GM19463 (cell line): Measurements from ENCODE around the gene PRTN3.
"Not testable (repeated sequence)": the region's sequence is repeated elsewhere in the genome, so short reads cannot be mapped to it uniquely, and the experiment has no call there.

Source experiments
- ATAC-seq: cut with Tn5 transposase; IDR thresholded peaks from one replicate; pipeline ENCODE4 v1.9.1; 2021; ENCODE audit warnings: mild to moderate bottlenecking, moderate library complexity; ENCODE audit not compliant: unreplicated experiment

PRTN3 gene

GRCh38 chr19:815079-815774 is 25.6 kb upstream of the PRTN3 start:
- ATAC-seq: no peak

DNA sequence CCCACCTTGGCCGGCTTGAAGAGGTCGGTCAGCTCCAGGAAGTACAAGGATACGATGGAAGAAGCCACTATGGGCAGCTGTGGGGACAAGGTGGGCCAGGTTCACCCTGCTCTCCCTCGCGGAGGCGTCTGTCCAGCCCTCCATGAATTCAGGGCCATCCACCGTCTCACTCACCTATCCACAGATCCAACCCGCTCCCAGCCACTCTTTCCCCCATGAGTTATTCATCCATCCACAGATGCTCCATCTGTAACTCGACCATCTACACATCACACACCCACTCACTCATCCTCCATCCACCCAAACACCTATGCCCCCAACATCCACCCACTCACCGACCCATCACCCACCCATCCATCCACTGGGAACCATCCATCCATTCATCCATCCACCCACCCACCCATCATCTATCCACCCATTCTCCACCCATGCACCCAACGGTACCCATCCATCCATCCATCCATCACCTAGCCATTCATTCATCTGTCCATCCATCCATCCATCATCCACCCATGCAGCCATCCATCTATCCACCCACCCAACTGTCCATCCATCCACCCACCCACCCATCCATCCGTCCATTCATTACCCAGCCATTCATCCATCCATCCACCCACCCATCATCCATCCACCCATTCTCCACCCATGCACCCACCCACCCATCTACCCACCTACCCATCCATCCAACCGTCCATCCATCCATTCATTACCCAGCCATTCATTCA is 24.9 kb upstream of the PRTN3 start:
- no peak for ATAC-seq

DNA sequence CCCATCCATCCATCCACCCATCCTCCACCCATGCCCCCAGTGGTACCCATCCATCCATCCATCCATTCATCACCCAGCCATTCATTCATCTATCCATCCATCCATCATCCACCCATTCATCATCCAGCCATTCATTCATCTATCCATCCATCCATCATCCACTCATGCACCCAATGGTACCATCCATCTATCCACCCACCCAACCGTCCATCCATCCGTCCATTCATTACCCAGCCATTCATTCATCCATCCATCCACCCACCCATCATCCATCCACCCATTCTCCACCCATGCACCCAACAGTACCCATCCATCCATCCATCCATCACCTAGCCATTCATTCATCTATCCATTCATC is 24.3 kb upstream of the PRTN3 start:
- no peak for ATAC-seq

DNA sequence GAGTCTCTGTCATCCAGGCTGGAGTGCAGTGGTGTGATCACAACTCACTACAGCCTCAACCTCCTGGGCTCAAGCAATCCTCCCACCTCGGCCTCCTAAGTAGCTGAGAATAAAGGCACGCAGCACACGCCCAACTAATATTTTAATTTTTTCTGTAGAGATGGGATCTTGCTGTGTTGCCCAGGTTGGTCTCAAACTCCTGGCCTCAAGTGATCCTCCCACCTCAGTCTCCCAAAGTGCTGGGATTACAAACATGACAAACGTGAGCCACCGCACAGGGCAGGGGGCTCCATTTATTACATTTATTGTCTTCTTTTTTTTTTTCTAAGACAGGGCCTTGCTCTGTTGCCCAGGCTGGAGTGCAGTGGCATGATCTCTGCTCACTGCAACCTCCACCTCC is 20.6 kb upstream of the PRTN3 start:
- ATAC-seq: not testable (repeated sequence)

GRCh38 chr19:821231-821824 is 19.5 kb upstream of the PRTN3 start:
- ATAC-seq: no peak

- ATAC-seq: no peak
Measured at GRCh38 chr19:821825-822503, 18.8 kb upstream of the PRTN3 start, which contains the start of gene PLPPR3. Gene PLPPR3 (minus strand): TSS chr19:821955. CDS start chr19:821559, 396 bp downstream.

GRCh38 chr19:823565-824121 is 17.2 kb upstream of the PRTN3 start:
- no peak for ATAC-seq

DNA sequence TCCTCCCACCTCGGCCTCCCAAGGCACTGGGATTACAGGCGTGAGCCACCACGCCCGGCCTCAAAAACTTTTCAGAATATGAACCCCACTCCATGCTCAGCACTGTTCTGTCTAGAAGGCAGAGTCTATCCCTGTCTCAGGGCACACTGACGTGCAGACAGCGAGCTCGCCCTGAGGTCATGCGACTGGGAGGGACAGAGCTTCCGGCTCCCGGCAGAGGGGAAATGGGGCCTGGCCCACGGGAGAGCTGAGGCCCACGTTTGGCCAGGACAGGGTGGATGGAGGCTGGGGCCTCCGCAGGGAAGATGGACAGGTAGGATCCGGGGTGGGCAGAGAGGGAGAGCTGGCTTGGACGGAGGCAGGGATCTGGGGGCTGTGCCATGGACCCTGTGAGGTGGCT is 15.9 kb upstream of the PRTN3 start:
- ATAC-seq: no peak

DNA sequence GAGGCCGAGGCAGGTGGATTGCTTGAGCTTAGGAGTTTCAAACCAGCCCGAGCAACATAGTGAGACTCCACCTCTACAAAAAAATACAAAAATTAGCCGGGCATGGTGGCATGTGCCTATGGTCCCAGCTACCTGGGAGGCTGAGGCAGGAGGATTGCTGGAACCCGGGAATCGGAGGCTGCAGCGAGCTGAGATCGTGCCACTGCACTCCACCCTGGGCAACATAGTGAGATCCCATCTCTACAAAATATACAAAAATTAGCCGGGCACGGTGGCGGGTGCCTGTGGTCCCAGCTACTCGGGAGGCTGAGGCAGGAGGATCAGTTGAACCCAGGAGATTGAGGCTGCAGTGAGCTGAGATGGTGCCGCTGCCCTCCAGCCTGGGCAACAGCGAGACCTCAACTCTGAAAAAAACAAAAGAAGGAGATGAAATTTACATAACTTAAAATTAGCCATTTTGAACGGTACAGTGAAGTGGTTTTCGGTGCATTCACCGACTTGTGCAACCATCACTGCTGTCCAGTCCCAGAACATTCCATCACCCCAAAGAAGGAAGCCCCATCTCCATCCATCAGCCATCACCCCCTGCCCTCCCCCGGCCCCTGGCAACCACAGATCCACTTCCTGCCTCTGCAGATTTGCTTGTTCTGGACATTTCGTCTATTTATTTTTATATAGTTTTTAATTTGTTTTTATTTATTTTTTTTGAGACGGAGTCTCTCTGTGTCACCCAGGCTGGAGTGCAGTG is 14.7 kb upstream of the PRTN3 start:
- ATAC-seq: no peak

GRCh38 chr19:827314-827709 is 13.5 kb upstream of the PRTN3 start:
- no peak for ATAC-seq

- ATAC-seq: no peak
Measured at GRCh38 chr19:827710-828321, 13.0 kb upstream of the PRTN3 start, which contains the start of gene AZU1. Gene AZU1 (plus strand): TSS chr19:827837. CDS start chr19:827847, 10 bp downstream.

- no peak for ATAC-seq
Measured at GRCh38 chr19:829129-829758, 11.6 kb upstream of the PRTN3 start.

DNA sequence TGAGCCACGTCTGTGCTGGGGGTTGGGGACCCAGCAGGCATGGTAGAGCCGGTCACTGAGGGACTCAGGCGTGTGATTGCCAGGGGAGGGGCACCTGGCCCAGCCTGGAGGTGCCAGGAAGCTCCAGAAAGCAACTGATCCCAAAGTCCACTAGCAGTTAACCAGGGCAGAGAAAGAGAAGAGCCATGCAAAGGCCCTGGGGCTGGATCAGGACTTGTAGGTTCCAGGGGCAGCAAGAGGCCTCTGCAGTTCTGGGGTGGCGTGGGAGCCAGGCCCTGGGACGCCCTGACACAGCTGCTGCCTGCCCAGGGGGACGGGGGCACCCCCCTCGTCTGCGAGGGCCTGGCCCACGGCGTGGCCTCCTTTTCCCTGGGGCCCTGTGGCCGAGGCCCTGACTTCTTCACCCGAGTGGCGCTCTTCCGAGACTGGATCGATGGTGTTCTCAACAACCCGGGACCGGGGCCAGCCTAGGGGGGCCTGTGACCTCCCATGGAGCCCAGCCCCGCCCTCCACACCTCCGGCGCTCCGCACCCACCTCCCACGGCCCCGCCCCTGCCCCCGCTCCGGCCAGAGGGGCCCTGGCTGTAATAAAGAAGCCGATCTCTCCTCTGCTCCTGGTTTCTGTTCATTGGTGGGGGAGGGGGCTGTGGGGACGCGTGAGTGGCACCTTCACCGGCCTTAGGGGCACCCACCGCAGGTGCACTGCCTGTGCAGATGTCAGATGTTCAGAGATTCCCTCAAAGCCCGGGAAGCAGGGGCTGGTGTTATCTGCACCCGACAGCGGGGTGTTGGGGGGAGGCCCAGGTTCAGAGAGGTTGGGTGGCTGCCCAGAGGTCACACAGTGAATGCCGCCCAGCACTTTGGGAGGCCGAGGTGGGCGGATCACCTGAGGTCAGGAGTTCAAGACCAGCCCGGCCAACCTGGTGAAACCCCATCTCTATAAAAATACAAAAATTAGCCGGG is 9.1 kb upstream of the PRTN3 start:
- ATAC-seq: no peak

- no peak for ATAC-seq
Measured at GRCh38 chr19:834216-834615, 6.6 kb upstream of the PRTN3 start.

GRCh38 chr19:835210-835810 is 5.5 kb upstream of the PRTN3 start:
- ATAC-seq: no peak

GRCh38 chr19:842802-843179 is 2.0 kb downstream of the PRTN3 start:
- not testable (repeated sequence) for ATAC-seq

GRCh38 chr19:843180-843835 is 2.5 kb downstream of the PRTN3 start:
- no peak for ATAC-seq
